Renal cortex interstitium (tissue), 15 donors: Measurements from ENCODE around the gene SUMF2. TPM values are rescaled to one million over a fixed set of nuclear protein-coding genes. Genes with fewer than 3 reads are reported as not detected.
A peak's percentile ranks its signal among the peaks of the same experiment; 100 is the strongest.
"Not testable (repeated sequence)": the region's sequence is repeated elsewhere in the genome, so short reads cannot be mapped to it uniquely, and the experiment has no call there.

ENCODE experiments used
- DNase-seq, 11 donors: peaks; one replicate each; pipeline ENCODE4 v3.0.0-alpha.2; 2013; ENCODE audit warnings: low read depth in 9 of 11, low spot score in 4 of 11; ENCODE audit errors: extremely low read depth in 1 of 11
- long read RNA-seq, 16 experiments: transcript quantifications; one replicate each; lab custom pipeline, GENCODE V29; 2026
- polyA plus RNA-seq, 3 donors: library from polyadenylated mRNA; unstranded; fragments of 120-200 nt; gene quantifications; one replicate each; pipeline ENCODE4 v1.2.1, GENCODE V29; 2013; ENCODE audit not compliant: insufficient read length in 3 of 3

The SUMF2 gene
- polyA plus RNA-seq = 100 to 1,000 TPM; 130 to 169 (median 135) TPM
- long read RNA-seq, donor 1, transcript SUMF2-208 (9 exons, 2,052 nt) = major isoform, 13 of 84 reads
- long read RNA-seq, donor 1, transcript SUMF2-216 (3 exons, 1,195 nt) = minor isoform, 5 of 84 reads
- long read RNA-seq, donor 1, partial matches to known transcripts = 60 of 84 reads
- long read RNA-seq, donor 1, other reads (novel, unspliced or antisense) = 0 of 84 reads
- long read RNA-seq, donor 2, transcript SUMF2-216 (3 exons, 1,195 nt) = major isoform, 7 of 16 reads
- long read RNA-seq, donor 2, transcript SUMF2-208 (9 exons, 2,052 nt) = minor isoform, 6 of 16 reads
- long read RNA-seq, donor 2, partial matches to known transcripts = 0 of 16 reads
- long read RNA-seq, donor 2, other reads (novel, unspliced or antisense) = 0 of 16 reads
- long read RNA-seq, donor 3, transcript SUMF2-208 (9 exons, 2,052 nt) = major isoform, 16 of 29 reads
- long read RNA-seq, donor 3, partial matches to known transcripts = 0 of 29 reads
- long read RNA-seq, donor 3, other reads (novel, unspliced or antisense) = 0 of 29 reads
- long read RNA-seq, donor 4, transcript SUMF2-208 (9 exons, 2,052 nt) = major isoform, 24 of 37 reads
- long read RNA-seq, donor 4, partial matches to known transcripts = 0 of 37 reads
- long read RNA-seq, donor 4, other reads (novel, unspliced or antisense) = 0 of 37 reads
- long read RNA-seq, donor 5 = 0 reads
- long read RNA-seq, donor 6, transcript SUMF2-208 (9 exons, 2,052 nt) = major isoform, 20 of 944 reads
- long read RNA-seq, donor 6, partial matches to known transcripts = 901 of 944 reads
- long read RNA-seq, donor 6, other reads (novel, unspliced or antisense) = 10 of 944 reads
- long read RNA-seq, donor 7, transcript SUMF2-218 (5 exons, 568 nt) = minor isoform, 5 of 131 reads
- long read RNA-seq, donor 7, transcript SUMF2-208 (9 exons, 2,052 nt) = major isoform, 8 of 131 reads
- long read RNA-seq, donor 7, transcript SUMF2-216 (3 exons, 1,195 nt) = minor isoform, 7 of 131 reads
- long read RNA-seq, donor 7, partial matches to known transcripts = 107 of 131 reads
- long read RNA-seq, donor 7, other reads (novel, unspliced or antisense) = 0 of 131 reads
- long read RNA-seq, donor 8 = 0 reads
- long read RNA-seq, donor 9, transcript SUMF2-208 (9 exons, 2,052 nt) = major isoform, 10 of 12 reads
- long read RNA-seq, donor 9, partial matches to known transcripts = 0 of 12 reads
- long read RNA-seq, donor 9, other reads (novel, unspliced or antisense) = 0 of 12 reads
- long read RNA-seq, donor 10, transcript SUMF2-208 (9 exons, 2,052 nt) = major isoform, 25 of 34 reads
- long read RNA-seq, donor 10, partial matches to known transcripts = 0 of 34 reads
- long read RNA-seq, donor 10, other reads (novel, unspliced or antisense) = 0 of 34 reads
- long read RNA-seq, donor 11, transcript SUMF2-216 (3 exons, 1,195 nt) = minor isoform, 6 of 85 reads
- long read RNA-seq, donor 11, transcript SUMF2-208 (9 exons, 2,052 nt) = major isoform, 15 of 85 reads
- long read RNA-seq, donor 11, partial matches to known transcripts = 57 of 85 reads
- long read RNA-seq, donor 11, other reads (novel, unspliced or antisense) = 0 of 85 reads
- long read RNA-seq, donor 12, transcript SUMF2-208 (9 exons, 2,052 nt) = major isoform, 9 of 13 reads
- long read RNA-seq, donor 12, partial matches to known transcripts = 0 of 13 reads
- long read RNA-seq, donor 12, other reads (novel, unspliced or antisense) = 0 of 13 reads
- long read RNA-seq, donor 13 = 0 reads
- long read RNA-seq, donor 14, transcript SUMF2-208 (9 exons, 2,052 nt) = major isoform, 13 of 17 reads
- long read RNA-seq, donor 14, partial matches to known transcripts = 0 of 17 reads
- long read RNA-seq, donor 14, other reads (novel, unspliced or antisense) = 0 of 17 reads
- long read RNA-seq, donor 15, transcript SUMF2-208 (9 exons, 2,052 nt) = major isoform, 8 of 51 reads
- long read RNA-seq, donor 15, partial matches to known transcripts = 40 of 51 reads
- long read RNA-seq, donor 15, other reads (novel, unspliced or antisense) = 0 of 51 reads
- long read RNA-seq, donor 16, transcript SUMF2-216 (3 exons, 1,195 nt) = minor isoform, 5 of 77 reads
- long read RNA-seq, donor 16, transcript SUMF2-208 (9 exons, 2,052 nt) = major isoform, 44 of 77 reads
- long read RNA-seq, donor 16, partial matches to known transcripts = 17 of 77 reads
- long read RNA-seq, donor 16, other reads (novel, unspliced or antisense) = 0 of 77 reads

GRCh38 chr7:56063882-56064625 is at the start of gene SUMF2:
Gene SUMF2 (plus strand): TSS chr7:56064286. CDS start chr7:56064312, 26 bp downstream.
- peak; percentile 80 to 91 (median 86) for DNase-seq

GRCh38 chr7:56017015-56017414 is 47.1 kb upstream of the SUMF2 start:
- DNase-seq = not testable (repeated sequence)

- DNase-seq = no peak
Measured at GRCh38 chr7:56019501-56019900, 44.6 kb upstream of the SUMF2 start.

GRCh38 chr7:56023500-56023899 is 40.6 kb upstream of the SUMF2 start:
- DNase-seq = no peak

GRCh38 chr7:56026538-56026937 is 37.5 kb upstream of the SUMF2 start:
- no peak for DNase-seq

- no peak for DNase-seq
Measured at GRCh38 chr7:56028942-56029630, 35.0 kb upstream of the SUMF2 start.

- DNase-seq = no peak
Measured at GRCh38 chr7:56030340-56030739, 33.7 kb upstream of the SUMF2 start.

- DNase-seq = not testable (repeated sequence)
Measured at GRCh38 chr7:56031556-56031955, 32.5 kb upstream of the SUMF2 start.

- DNase-seq = not testable (repeated sequence)
Measured at GRCh38 chr7:56032578-56032977, 31.5 kb upstream of the SUMF2 start.

- peak in 8 of 11 donors; percentile 46 to 67 (median 56) for DNase-seq
Measured at GRCh38 chr7:56033671-56034432, 30.2 kb upstream of the SUMF2 start.

GRCh38 chr7:56040730-56041129 is 23.4 kb upstream of the SUMF2 start:
- DNase-seq = no peak

GRCh38 chr7:56045758-56046157 is 18.3 kb upstream of the SUMF2 start:
- DNase-seq = not testable (repeated sequence)

- DNase-seq = peak in 1 of 11 donors; percentile 54
Measured at GRCh38 chr7:56046721-56047445, 17.2 kb upstream of the SUMF2 start.

- DNase-seq = not testable (repeated sequence)
Measured at GRCh38 chr7:56047446-56048116, 16.5 kb upstream of the SUMF2 start.
